ENCODE results near the gene KHDRBS1.
"Not testable (repeated sequence)": the region's sequence is repeated elsewhere in the genome, so short reads cannot be mapped to it uniquely, and the experiment has no call there.

The KHDRBS1 gene

GRCh38 chr1:32014199-32014947 lies 705 bp downstream of the KHDRBS1 start:
- DNase-seq: peak; percentile 75

- no peak for DNase-seq
Measured at GRCh38 chr1:32014948-32015273, 1.2 kb downstream of the KHDRBS1 start.

GRCh38 chr1:32020339-32020738 lies 6.7 kb downstream of the KHDRBS1 start:
- no peak for DNase-seq

GRCh38 chr1:32021574-32022018 lies 7.9 kb downstream of the KHDRBS1 start:
- DNase-seq: not testable (repeated sequence)

- no peak for DNase-seq
Measured at GRCh38 chr1:32023351-32023750, 9.7 kb downstream of the KHDRBS1 start.

GRCh38 chr1:32025515-32025914 lies 11.8 kb downstream of the KHDRBS1 start:
- DNase-seq: no peak

- DNase-seq: no peak
Measured at GRCh38 chr1:32028746-32029145, 15.1 kb downstream of the KHDRBS1 start.

GRCh38 chr1:32031578-32032274 lies 18.1 kb downstream of the KHDRBS1 start:
- DNase-seq: no peak

GRCh38 chr1:32032275-32032615 lies 18.6 kb downstream of the KHDRBS1 start:
- no peak for DNase-seq

- no peak for DNase-seq
Measured at GRCh38 chr1:32035119-32035518, 21.5 kb downstream of the KHDRBS1 start.

GRCh38 chr1:32040711-32041110 lies 27.0 kb downstream of the KHDRBS1 start:
- no peak for DNase-seq

- DNase-seq: no peak
Measured at GRCh38 chr1:32042330-32042729, 28.7 kb downstream of the KHDRBS1 start.

- DNase-seq: no peak
Measured at GRCh38 chr1:32044234-32044633, 30.6 kb downstream of the KHDRBS1 start.

GRCh38 chr1:32045772-32046171 lies 32.1 kb downstream of the KHDRBS1 start:
- no peak for DNase-seq

- no peak for DNase-seq
Measured at GRCh38 chr1:32047701-32048100, 34.0 kb downstream of the KHDRBS1 start.

- DNase-seq: no peak
Measured at GRCh38 chr1:32048440-32048839, 34.8 kb downstream of the KHDRBS1 start.

GRCh38 chr1:32051706-32052105 lies 38.0 kb downstream of the KHDRBS1 start:
- no peak for DNase-seq

- DNase-seq: no peak
Measured at GRCh38 chr1:32052887-32053286, 39.2 kb downstream of the KHDRBS1 start.

- no peak for DNase-seq
Measured at GRCh38 chr1:32055416-32055815, 41.7 kb downstream of the KHDRBS1 start.

- DNase-seq: no peak
Measured at GRCh38 chr1:32056598-32056997, 42.9 kb downstream of the KHDRBS1 start.

GRCh38 chr1:32060914-32061313 lies 47.2 kb downstream of the KHDRBS1 start:
- no peak for DNase-seq

GRCh38 chr1:32062867-32063230 lies 49.2 kb downstream of the KHDRBS1 start:
- DNase-seq: no peak

- DNase-seq: peak; percentile 38
Measured at GRCh38 chr1:32063261-32063681, 49.6 kb downstream of the KHDRBS1 start.

GRCh38 chr1:32065613-32066488 lies 52.2 kb downstream of the KHDRBS1 start:
- not testable (repeated sequence) for DNase-seq

Data from femur (tissue), 1 donor.